TTC549 (cell line): ENCODE measurements around the gene CASP8AP2.
"Not testable (repeated sequence)": the region's sequence is repeated elsewhere in the genome, so short reads cannot be mapped to it uniquely, and the experiment has no call there.

ENCODE experiments used
- FAIRE-seq: peaks from 2 replicates; lab custom pipeline; 2012; peaks lifted over from hg19 to GRCh38; lab: Jason Lieb, UNC

The CASP8AP2 gene

DNA sequence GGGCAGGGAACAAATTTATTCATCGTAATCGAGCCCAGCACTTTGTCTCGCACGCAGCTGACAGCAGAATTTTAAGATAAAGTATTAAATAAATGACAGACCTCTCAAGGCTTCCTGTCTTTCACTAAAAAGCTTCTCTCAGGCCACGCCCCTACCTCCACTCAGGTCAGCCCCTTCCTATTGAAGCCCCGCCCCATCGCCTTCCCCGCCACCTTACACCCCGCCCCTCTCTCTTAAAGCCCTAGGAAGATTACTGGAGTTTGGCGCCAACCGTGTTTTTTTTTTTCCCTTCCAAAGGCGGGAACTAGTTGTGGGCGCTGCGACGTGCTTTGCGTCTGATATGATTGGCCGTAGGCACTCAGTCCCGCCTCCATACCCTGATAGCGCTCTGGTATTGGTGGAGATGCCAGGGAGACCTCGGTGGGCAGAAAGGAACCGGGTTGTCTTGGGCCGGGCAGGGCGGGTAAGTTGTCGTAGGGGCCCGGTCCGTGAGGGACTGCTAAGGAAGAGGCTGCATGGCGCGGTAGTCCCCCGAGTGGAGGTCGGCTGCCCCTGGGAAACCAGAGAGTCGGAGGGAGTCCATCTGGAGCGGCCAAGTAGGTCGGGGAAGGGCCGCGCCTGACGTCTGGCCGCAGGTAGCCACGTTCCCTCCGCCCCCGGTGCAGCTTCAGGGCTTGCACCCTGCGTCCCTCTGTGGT lies at the start of gene CASP8AP2:
TSS of gene CASP8AP2 (plus strand) at position 409 of the 698 bp plus-strand sequence.
- FAIRE-seq: peak; percentile 96

DNA sequence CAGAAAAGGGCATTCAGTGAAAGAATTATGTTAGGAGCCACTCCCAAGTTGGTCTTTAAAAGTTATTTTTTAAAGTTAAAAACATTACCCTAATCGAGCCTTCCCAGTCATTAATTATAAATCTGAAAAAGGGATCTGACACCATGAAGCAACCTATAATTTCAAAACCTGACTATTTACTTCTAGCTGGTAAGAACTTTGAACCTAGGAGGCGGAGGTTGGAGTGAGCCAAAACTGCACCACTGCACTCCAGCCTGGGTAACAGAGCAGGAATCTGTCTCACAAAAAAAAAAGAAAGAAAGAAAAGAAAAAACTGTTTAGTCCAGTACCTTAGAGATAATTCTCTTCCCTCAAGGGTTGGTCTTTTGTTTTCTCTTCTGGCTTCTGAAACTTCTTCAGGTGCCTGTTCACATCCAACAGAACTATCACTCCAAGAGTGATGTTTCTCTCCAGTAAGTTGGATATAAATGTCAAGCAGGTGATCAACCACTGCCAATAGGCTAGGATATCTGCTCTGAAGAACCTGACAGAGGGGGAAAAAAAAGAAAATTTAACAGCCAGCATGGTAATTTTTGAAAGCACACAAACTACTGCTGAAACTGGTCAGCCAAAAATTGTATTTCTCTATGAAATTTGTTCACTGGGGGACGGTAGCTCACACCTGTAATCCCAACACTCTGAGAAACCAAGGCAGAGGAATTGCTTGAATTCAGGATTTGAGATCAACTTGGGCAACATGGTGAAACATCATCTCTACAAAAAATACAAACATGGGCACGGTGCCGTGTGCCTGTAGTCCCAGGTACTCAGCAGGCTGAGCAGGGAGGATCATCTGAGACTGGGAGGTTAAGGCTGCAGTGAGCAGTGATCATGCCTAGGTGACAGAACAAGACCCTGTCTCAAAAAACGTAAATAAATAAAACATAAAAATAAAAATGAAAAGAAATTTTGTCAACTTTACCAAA lies 48.3 kb upstream of the CASP8AP2 start:
- FAIRE-seq: no peak

DNA sequence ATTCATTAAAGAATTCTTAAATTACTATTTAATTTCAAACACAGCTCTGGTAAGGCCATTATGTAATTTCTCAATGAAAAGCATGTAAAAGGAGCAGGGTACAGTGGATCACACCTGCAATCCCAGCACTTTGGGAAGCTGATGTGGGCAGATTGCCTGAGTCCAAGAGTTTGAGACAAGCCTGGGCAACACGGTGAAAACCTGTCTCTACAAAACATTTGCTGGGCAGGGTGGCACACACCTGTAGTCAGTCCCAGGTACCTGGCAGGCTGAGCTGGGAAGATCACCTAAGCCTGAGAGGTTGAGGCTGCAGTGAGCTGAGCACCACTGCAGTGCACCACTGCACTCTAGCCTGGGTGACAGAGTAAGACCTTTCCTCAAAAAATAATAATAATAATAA lies 47.5 kb upstream of the CASP8AP2 start:
- FAIRE-seq: no peak

DNA sequence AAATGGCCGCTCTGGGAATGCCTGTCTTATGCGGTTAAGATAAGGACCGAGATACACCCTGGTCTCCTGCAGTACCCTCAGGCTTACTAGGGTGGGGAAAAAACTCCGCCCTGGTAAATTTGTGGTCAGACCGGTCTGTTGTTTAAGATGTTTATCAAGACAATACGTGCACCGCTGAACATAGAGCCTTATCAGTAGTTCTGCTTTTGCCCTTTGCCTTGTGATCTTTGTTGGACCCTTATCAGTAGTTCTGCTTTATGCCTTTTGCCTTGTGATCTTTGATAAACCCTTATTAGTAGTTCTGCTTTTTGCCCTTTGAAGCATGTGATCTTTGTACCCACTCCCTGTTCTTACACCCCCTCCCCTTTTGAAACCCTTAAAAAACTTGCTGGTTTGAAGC lies 46.4 kb upstream of the CASP8AP2 start:
- not testable (repeated sequence) for FAIRE-seq

DNA sequence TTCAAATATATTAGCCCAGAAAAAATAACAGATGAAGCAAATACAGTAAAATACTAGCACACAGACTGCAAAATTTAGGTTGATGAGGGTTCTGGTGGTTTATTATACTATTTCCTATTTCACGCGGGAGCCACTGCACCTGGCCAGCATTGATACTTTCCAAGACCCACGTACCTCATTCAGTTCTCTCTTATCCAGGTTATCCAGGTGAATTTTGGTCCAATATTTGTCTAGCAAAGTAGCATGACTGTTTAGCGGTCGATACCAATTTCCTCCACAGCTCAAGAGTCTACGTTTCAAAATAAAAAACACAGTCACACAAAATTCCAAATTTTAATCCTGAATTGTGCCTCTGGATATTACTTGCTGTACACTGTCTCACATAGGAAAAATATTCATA lies 44.8 kb upstream of the CASP8AP2 start:
- no peak for FAIRE-seq

DNA sequence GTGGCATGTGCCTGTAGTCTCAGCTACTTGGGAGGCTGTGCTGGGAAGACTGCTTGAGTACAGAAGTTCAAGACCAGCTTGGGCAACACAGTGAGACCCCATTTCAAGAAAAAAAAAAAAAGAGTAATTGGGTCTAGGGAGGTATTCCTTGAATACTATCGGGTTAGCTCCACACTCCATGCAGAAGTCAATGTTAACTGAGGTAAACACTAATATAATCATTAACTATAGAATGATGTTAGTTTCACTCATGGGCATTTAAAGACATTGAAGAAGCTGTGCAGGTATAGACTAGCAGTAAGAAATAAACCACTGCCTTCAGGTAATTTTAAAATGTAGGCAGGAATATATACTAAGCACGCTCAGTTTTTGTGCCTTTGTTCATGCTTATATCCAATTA lies 42.7 kb upstream of the CASP8AP2 start:
- no peak for FAIRE-seq

DNA sequence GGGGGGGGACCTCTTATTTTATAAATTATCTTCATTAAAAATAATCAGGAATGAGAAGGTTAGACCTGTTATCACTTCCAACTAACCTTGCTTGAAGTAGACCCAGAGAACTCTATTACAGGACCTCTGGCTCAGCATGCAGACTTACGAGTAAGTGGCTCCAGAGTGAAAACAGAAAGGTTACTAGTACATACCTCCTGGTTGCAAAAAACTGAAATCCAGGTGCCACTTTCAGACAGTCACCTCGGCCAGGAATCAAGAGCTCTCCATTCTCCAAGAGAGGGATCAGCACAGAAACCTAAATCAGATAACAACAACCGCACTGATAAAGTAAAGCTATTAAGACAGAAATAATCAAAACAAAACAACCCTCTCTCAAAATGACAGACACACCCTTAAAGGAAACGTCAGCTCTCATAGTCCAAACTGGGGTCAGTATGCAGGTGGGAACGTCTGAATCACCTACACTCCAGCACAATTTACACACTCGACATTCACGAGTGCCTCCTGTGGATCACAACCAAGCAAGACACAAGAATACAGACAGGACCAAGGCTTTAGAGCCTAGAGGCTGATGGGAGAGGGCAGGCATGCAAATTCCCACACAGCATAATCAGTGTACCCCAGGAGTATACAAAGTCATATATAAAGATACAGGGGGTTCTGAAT lies 41.9 kb upstream of the CASP8AP2 start:
- no peak for FAIRE-seq

DNA sequence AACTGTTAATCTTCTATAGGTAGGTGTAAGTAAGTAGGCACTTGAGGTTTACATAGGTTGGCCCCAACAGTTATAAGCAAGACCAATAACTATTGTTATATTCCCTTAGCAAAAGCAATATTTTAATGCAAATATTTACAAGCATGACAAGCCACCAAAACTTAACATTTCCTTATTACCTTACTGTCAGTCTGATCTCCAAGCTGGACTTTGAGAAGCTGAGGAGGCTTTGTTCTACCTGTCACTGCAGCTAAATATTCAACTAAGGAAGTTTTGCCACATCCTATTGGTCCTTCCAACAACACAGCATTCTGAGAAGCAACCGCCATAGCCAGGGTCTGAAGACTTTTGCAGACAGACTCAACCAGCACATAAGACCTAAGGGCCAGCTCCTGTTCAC lies 39.7 kb upstream of the CASP8AP2 start:
- FAIRE-seq: no peak

DNA sequence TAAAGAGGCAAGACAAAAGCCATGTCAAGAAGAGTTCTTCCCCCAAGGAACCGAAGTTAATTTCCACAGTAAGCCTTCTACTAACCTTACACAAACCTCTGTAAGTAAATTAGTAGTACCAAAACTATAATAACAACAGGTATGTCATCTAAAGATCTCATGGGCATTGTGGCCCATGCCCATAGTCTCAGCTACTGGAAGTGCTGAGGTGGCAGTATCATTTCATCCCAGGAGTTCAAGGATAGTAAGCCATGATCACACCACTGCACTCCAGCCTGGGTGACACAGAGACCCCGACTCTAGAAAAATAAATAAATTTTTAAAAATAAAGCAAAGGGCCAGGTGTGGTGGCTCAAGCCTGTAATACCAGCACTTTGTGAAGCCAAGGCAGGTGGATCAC lies 39.3 kb upstream of the CASP8AP2 start:
- FAIRE-seq: no peak

DNA sequence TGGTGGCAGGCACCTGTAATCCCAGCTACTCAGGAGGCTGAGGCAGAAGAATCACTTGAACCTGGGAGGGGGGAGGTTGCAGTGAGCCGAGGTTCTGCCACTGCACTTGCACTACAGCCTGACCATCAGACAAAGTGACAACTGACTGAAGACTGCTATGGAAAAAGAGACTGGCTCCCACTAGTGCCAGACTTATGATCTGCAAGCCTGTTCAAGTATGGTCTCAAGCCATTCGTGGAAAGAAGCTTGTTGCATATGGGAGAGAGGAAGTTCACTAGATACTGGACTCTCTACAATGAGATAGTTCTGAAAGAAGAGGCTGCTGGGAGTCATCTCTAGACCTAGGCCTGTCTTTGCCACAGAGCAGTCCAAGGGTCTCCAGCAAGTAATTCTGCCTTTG lies 36.8 kb upstream of the CASP8AP2 start:
- peak; percentile 45 for FAIRE-seq

DNA sequence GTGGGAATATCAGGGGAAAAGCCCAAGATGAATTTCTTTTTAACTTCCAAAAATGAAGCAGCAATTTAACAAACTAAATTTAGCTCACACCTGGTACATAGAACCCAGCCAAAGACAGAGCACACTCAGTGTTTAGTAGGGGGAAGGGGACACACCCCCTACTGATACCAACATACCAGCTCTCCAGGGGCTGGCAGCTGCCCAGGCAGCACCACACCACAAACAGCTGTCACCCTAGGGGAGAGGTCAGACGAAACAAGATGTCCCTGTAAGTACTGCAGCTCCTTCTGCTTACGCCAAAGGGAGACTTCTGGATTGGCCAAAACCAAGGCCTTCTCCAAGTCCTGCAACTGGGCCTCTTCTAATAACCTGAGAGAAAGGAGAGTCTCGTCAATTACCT lies 36.1 kb upstream of the CASP8AP2 start:
- FAIRE-seq: no peak

DNA sequence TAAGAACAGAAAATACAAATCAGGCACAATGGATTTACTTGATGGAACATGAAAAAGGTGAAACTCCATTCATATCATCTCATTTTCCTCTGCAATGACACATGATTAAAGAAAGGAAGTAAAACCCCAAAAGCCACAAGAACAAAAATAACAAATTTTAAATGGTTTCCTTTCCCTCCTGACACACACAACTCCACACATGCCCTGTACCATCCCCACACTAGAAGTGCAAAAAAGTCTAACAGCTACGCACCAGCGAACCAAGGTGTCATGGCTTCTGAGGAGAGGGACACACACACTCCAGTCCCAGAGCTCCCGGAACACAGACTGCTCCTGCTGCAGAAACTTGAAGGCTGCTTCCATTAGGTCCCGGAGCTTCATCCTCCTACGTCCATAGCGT lies 35.4 kb upstream of the CASP8AP2 start:
- FAIRE-seq: no peak

DNA sequence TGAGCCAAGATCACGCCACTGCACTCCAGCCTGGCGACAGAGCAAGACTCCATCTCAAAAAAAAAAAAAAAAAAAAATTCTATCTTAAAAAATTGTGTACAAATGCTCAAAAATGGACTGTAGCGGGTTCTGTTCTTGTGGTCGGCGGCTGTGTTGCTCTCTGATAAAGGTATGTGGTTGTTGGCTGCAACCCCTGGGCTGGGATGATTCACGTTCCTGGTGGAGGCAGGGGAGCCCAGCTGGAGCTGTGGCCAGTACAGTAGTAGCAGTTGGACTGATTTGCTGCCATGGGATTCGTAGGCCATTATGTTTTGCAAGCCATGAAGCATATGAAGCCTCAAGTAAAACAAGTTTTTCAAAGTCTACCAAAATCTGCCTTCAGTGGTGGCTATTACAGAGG lies 32.4 kb upstream of the CASP8AP2 start:
- FAIRE-seq: no peak

DNA sequence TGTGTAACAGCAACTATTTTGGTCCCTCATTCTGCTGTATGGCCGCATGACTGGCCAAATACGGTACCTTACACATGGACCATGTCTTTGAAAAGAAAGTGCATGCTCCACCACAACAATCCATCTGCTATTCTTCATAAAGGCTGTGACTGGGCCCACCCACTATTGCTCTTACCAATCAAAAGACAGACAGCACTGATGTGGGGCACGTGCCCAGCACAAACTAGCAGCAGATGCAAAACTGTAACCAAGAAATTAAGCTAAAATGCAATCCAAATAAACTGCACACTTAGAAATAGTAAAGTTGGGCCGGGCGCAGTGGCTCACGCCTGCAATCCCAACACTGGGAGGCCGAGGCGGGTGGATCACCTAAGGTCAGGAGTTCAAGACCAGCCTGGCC lies 30.6 kb upstream of the CASP8AP2 start:
- FAIRE-seq: no peak

DNA sequence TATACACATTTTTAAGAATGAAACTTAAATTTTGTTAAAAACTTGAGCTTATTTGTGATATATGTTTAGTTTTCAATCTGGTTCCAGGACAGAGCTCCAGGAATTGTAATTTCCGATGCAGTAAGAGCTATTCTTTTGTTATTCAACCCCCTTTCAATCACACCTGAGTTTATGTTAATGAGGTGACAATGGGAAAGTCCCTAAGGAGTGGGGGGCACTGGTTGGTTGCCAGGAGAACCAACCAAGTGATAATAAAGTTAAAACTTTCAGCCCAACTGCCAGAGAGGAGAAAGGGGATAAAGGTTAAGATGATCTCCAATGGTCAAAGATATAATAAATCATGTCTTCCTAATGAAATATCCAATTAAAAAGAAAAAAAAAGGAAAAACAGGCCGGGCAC lies 29.9 kb upstream of the CASP8AP2 start:
- no peak for FAIRE-seq

DNA sequence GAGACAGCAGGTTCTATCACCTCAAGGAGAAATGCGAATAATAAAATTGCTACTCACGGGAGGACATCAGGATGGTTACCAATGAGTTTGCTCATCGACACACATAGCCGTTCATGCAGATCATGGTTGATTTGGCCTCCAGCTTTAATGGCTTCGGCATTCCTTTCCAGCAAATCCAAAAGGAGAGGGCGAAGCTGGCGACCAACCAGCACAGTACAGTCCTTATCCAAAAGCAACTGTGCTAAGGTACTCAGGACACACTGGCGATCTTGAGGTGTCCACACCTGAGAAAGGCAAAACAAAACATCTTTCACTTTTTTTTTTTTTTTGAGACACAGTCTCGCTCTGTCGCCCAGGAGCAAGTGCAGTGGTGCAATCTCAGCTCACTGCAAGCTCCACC lies 26.4 kb upstream of the CASP8AP2 start:
- no peak for FAIRE-seq

DNA sequence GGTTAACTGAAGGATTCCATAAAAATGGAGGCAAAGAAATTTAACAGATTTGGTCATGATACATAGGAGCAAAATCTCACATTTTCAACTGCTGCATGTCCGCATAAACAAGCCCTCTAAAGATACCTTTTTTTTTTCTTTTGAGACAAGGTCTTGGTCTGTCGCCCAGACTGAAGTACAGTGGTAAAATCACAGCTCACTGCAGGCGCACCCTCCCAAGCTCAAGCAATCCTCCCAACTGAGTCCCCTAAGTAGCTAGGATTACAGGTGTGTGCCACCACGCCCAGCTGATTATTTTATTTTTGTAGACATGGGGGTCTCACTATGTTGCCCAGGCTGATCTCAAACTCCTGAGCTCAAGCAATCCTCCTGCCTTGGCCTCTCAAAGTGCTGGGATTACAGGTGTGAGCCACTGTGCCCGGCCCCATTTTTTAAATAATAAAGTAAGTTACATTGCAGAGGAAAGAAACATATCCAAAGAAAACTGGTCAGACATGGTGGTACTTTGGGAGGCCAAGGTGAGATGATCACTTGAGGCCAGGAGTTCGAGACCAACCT lies 23.8 kb upstream of the CASP8AP2 start:
- no peak for FAIRE-seq

DNA sequence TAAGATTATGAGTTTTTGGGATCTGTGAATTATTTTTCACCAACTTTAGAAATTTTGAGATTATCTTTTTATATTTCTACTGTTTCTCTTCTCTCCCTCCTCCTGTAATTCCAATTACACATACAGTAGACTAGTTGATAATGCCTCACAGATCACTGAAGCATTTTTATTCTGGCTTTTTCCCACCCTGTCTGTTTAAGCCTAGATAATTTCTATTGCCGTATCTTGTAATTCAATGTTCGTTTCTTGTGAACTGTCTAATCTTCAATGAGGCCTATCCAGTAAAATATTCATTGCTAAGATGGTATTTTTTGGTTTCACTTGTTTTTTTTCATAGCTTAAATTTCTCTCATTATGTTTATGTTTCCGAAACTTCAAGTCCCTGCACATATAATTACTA lies 22.1 kb upstream of the CASP8AP2 start:
- no peak for FAIRE-seq

DNA sequence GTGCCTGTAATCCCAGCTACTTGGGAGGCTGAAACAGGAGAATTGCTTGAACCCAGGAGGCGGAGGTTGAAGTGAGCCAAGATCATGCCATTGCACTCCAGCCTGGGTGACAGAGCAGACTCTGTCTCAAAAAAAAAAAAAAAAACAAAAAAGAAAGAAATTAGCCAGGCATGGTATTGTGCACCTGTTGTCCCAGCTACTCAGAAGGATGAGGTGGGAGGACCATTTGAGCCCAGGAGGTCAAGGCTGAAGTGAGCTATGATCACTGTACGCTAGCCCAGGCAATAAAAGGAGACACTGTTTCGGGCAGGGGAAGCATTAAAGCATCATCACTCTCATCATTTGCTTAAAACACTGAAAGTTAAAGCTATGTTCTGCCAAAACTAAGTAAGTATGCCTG lies 16.3 kb upstream of the CASP8AP2 start:
- not testable (repeated sequence) for FAIRE-seq

DNA sequence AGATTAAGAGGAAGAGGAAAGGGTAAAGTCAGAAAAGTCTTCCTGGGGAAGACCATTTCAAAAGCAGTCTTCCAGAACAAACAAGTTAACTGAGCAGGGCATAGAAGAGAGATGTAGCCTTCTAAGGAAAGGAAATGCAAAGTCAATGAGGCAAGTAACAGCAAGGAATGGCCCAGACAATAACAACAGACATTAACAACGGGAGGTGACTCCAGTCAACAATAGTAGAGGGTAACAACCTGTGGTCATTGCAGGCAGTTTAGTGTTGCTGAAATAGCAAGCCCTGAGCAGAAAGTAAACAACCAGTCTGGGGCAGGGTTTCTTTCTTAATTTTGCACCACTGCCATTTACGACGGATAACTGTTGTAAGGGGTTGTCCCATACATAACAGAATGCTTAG lies 12.2 kb upstream of the CASP8AP2 start:
- no peak for FAIRE-seq

DNA sequence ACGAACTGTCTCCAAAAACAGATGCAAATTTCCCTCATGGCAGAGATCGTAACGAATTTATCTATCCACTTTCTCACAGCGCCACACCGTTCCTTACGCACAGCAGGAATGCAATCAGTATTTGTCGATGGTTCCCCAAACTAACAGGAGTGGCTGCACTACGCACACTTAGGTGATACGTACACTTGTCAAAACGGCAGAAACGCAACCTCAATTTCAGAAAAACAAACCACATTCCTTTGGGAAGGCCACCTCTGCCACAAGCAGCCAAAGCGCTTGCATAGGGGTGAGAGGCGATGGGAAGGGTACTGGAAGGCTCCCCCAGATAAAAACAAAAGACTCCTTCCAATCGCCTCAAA lies 10.7 kb upstream of the CASP8AP2 start:
- FAIRE-seq: no peak

DNA sequence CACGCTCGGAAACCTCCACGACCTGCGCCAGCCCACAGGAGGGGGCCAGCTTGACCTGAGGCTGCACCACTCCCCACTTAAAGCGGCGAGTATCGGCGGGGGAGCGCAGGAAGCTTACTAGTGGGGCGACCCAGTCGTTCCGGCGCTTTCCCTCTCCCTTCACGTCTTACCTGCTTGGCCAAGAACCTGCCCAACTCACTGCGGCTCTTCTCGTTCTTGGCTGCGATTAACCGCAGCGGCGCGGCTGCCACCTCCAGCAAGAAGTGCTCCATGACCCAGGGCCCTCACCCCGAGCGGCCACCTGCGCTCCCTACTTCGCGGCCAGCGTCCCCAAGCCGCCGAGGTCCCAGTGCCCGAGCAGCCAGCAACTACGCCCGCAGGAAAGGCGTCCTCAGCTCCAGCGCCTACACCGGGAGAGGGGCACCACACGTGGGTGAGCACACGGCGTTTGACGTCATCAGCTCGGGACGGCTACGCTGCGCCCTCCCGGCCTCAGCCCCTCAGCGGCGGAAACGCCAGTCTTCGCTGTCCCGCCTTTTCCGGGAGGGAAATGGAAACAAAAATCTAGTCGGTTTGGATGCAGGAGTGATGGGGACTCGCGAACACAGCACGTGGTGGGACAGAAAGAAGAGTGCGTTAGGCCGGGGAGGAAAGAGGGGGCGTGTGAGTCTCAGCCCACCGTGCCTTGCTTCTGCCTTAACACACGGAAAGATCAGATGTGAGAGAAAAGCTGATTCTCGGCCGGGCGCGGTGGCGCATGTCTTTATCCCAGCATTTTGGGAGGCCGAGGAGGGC lies 10.1 kb upstream of the CASP8AP2 start, which contains the start of gene MDN1:
TSS of gene MDN1 (minus strand) at position 459 of the 795 bp plus-strand sequence. CDS start at position 272, 187 bp downstream.
- FAIRE-seq: peak; percentile 67
